ENCODE measurements around the gene SETD3. TPM values are rescaled to one million over a fixed set of nuclear protein-coding genes. Genes with fewer than 3 reads are reported as not detected.

Gene SETD3
- polyA plus RNA-seq (ENCODE audit: insufficient read length in 12 of 12): 10 to 100 TPM in 11 of 12 donors, not detected in 1; 55.8 to 87.3 (median 74.3) TPM
- long read RNA-seq, donor 1, transcript SETD3-202 (13 exons, 2,878 nt): major isoform, 7 of 28 reads
- long read RNA-seq, donor 1, partial matches to known transcripts: 21 of 28 reads
- long read RNA-seq, donor 1, other reads (novel, unspliced or antisense): 0 of 28 reads
- long read RNA-seq, donor 2, transcript SETD3-202 (13 exons, 2,878 nt): major isoform, 20 of 28 reads
- long read RNA-seq, donor 2, partial matches to known transcripts: 7 of 28 reads
- long read RNA-seq, donor 2, other reads (novel, unspliced or antisense): 0 of 28 reads
- long read RNA-seq, donor 3, transcript SETD3-202 (13 exons, 2,878 nt): major isoform, 7 of 20 reads
- long read RNA-seq, donor 3, partial matches to known transcripts: 12 of 20 reads
- long read RNA-seq, donor 3, other reads (novel, unspliced or antisense): 0 of 20 reads
- long read RNA-seq, donor 4, transcript SETD3-202 (13 exons, 2,878 nt): major isoform, 7 of 19 reads
- long read RNA-seq, donor 4, partial matches to known transcripts: 12 of 19 reads
- long read RNA-seq, donor 4, other reads (novel, unspliced or antisense): 0 of 19 reads
- long read RNA-seq, donor 5, transcript SETD3-202 (13 exons, 2,878 nt): major isoform, 17 of 57 reads
- long read RNA-seq, donor 5, partial matches to known transcripts: 36 of 57 reads
- long read RNA-seq, donor 5, other reads (novel, unspliced or antisense): 0 of 57 reads
- long read RNA-seq, donor 6, partial matches to known transcripts: 13 of 17 reads
- long read RNA-seq, donor 6, other reads (novel, unspliced or antisense): 0 of 17 reads
- long read RNA-seq, donor 7, partial matches to known transcripts: 6 of 8 reads
- long read RNA-seq, donor 7, other reads (novel, unspliced or antisense): 0 of 8 reads
- long read RNA-seq, donor 8, transcript SETD3-202 (13 exons, 2,878 nt): major isoform, 25 of 72 reads
- long read RNA-seq, donor 8, partial matches to known transcripts: 44 of 72 reads
- long read RNA-seq, donor 8, other reads (novel, unspliced or antisense): 0 of 72 reads
- long read RNA-seq, donor 9, transcript SETD3-202 (13 exons, 2,878 nt): major isoform, 6 of 14 reads
- long read RNA-seq, donor 9, partial matches to known transcripts: 8 of 14 reads
- long read RNA-seq, donor 9, other reads (novel, unspliced or antisense): 0 of 14 reads
- long read RNA-seq, donor 10, transcript SETD3-202 (13 exons, 2,878 nt): major isoform, 21 of 54 reads
- long read RNA-seq, donor 10, partial matches to known transcripts: 29 of 54 reads
- long read RNA-seq, donor 10, other reads (novel, unspliced or antisense): 0 of 54 reads
- long read RNA-seq, donor 11, transcript SETD3-202 (13 exons, 2,878 nt): major isoform, 9 of 24 reads
- long read RNA-seq, donor 11, partial matches to known transcripts: 15 of 24 reads
- long read RNA-seq, donor 11, other reads (novel, unspliced or antisense): 0 of 24 reads

GRCh38 chr14:99479906-99480869, at the start of gene SETD3:
Gene SETD3, minus strand, starts transcription at chr14:99480859. Its CDS starts 15,054 bp downstream, at chr14:99465805.
- peak; percentile 45 for DNase-seq

- DNase-seq: no peak
Observed at GRCh38 chr14:99529899-99530298, 49.2 kb upstream of the SETD3 start.

GRCh38 chr14:99527427-99528076, 46.9 kb upstream of the SETD3 start:
- DNase-seq: no peak

GRCh38 chr14:99527026-99527425, 46.4 kb upstream of the SETD3 start:
- DNase-seq: no peak

- DNase-seq: no peak
Observed at GRCh38 chr14:99525699-99526080, 45.0 kb upstream of the SETD3 start.

GRCh38 chr14:99524804-99525698, 44.4 kb upstream of the SETD3 start:
- no peak for DNase-seq

GRCh38 chr14:99524091-99524661, 43.5 kb upstream of the SETD3 start:
- no peak for DNase-seq

- no peak for DNase-seq
Observed at GRCh38 chr14:99523704-99524055, 43.0 kb upstream of the SETD3 start.

GRCh38 chr14:99522934-99523703, 42.5 kb upstream of the SETD3 start:
- DNase-seq: no peak

GRCh38 chr14:99522457-99522891, 41.8 kb upstream of the SETD3 start:
- DNase-seq: no peak

GRCh38 chr14:99522025-99522401, 41.4 kb upstream of the SETD3 start:
- no peak for DNase-seq

- no peak for DNase-seq
Observed at GRCh38 chr14:99521176-99522024, 40.7 kb upstream of the SETD3 start.

GRCh38 chr14:99520571-99521081, 40.0 kb upstream of the SETD3 start:
- DNase-seq: no peak

- no peak for DNase-seq
Observed at GRCh38 chr14:99519931-99520421, 39.3 kb upstream of the SETD3 start.

GRCh38 chr14:99519347-99519881, 38.8 kb upstream of the SETD3 start:
- no peak for DNase-seq

All from muscle of arm (tissue), 14 donors.